ENCODE results near the gene ZIM2. TPM values are rescaled to one million over a fixed set of nuclear protein-coding genes. Genes with fewer than 3 reads are reported as not detected.

The ZIM2 gene
- total and polyA plus RNA-seq, 2 experiments from 2014 or later, result not detected

DNA sequence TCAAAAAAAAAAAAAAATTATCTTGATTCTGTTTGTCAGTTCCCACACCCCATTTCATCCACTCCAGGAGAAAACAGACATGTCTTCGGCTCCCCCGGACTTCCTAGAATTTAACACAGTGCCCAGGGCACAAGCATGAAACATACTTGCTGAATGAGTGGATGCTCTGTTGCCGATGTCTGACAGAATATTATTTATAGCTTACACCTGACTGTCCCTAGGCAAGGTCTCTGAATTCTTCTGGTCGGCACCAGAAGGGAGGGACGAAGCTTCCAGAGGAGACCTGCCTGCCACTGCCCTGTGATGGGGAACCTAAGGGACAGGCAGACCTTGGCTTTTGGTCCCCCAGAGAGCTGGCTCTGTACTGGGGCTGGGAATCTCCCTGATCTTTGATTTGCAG is 43.9 kb upstream of the ZIM2 start:
- Mint-ChIP-seq H3K4me3 (no peak overlapping the region), H3K9me3 (peaks cover 97% of the 10 kb centered on the region), H3K4me1 (no peaks in the 10 kb centered on the region), H3K36me3 (ENCODE audit: low read depth) (peaks cover 47% of the 10 kb centered on the region), H3K27ac (no peak overlapping the region), H3K27me3 (ENCODE audit: insufficient read depth, low read depth, poor library complexity) (peaks cover 8% of the 10 kb centered on the region)
- H2AFZ ChIP-seq, result no peak overlapping the region
- no peaks in the 10 kb centered on the region for H3K79me2 ChIP-seq (replicated peaks; ENCODE audit: insufficient read depth)
- ATAC-seq (no peak), DNase-seq (ENCODE audit: low spot score) (no peak)
- no peaks in the 10 kb centered on the region for H4K20me1 ChIP-seq (replicated peaks; ENCODE audit: insufficient read depth)
- H3K27me3 ChIP-seq (ENCODE audit: insufficient read depth), result no peaks in the 10 kb centered on the region
- no peaks in the 10 kb centered on the region for H3K9me2 ChIP-seq (ENCODE audit: insufficient read depth)
- peaks cover 20% of the 10 kb centered on the region; the same call in 1 of the 2 replicates for H3K36me3 ChIP-seq (ENCODE audit: insufficient read depth)
- no peaks in the 10 kb centered on the region for H3F3A ChIP-seq (replicated peaks; ENCODE audit: low read depth)
- no peak overlapping the region for H3K4me2 ChIP-seq
- no peak overlapping the region for H3K27ac ChIP-seq (ENCODE audit: low read depth)
- no peaks in the 10 kb centered on the region for H3K4me1 ChIP-seq (ENCODE audit: insufficient read depth)
- TF ChIP-seq, protein P1, sequence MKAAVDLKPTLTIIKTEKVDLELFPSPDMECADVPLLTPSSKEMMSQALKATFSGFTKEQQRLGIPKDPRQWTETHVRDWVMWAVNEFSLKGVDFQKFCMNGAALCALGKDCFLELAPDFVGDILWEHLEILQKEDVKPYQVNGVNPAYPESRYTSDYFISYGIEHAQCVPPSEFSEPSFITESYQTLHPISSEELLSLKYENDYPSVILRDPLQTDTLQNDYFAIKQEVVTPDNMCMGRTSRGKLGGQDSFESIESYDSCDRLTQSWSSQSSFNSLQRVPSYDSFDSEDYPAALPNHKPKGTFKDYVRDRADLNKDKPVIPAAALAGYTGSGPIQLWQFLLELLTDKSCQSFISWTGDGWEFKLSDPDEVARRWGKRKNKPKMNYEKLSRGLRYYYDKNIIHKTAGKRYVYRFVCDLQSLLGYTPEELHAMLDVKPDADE (IDR thresholded peaks at IDR 0.05), result no peak
- no peak for TF ChIP-seq NANOG (IDR thresholded peaks at IDR 0.05; ENCODE audit: borderline replicate concordance)
- no peak for TF ChIP-seq ZNF114 (CRISPR knock-in tag; IDR thresholded peaks at IDR 0.05)
- TF ChIP-seq, protein P2, sequence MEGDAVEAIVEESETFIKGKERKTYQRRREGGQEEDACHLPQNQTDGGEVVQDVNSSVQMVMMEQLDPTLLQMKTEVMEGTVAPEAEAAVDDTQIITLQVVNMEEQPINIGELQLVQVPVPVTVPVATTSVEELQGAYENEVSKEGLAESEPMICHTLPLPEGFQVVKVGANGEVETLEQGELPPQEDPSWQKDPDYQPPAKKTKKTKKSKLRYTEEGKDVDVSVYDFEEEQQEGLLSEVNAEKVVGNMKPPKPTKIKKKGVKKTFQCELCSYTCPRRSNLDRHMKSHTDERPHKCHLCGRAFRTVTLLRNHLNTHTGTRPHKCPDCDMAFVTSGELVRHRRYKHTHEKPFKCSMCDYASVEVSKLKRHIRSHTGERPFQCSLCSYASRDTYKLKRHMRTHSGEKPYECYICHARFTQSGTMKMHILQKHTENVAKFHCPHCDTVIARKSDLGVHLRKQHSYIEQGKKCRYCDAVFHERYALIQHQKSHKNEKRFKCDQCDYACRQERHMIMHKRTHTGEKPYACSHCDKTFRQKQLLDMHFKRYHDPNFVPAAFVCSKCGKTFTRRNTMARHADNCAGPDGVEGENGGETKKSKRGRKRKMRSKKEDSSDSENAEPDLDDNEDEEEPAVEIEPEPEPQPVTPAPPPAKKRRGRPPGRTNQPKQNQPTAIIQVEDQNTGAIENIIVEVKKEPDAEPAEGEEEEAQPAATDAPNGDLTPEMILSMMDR (conservative IDR thresholded peaks at IDR 0.05; ENCODE audit: low read depth in 2 of 2), result no peak
- TF ChIP-seq CREB1 (CRISPR knock-in tag; IDR thresholded peaks at IDR 0.05; ENCODE audit: low read depth), result no peak
- TF ChIP-seq, protein P3, sequence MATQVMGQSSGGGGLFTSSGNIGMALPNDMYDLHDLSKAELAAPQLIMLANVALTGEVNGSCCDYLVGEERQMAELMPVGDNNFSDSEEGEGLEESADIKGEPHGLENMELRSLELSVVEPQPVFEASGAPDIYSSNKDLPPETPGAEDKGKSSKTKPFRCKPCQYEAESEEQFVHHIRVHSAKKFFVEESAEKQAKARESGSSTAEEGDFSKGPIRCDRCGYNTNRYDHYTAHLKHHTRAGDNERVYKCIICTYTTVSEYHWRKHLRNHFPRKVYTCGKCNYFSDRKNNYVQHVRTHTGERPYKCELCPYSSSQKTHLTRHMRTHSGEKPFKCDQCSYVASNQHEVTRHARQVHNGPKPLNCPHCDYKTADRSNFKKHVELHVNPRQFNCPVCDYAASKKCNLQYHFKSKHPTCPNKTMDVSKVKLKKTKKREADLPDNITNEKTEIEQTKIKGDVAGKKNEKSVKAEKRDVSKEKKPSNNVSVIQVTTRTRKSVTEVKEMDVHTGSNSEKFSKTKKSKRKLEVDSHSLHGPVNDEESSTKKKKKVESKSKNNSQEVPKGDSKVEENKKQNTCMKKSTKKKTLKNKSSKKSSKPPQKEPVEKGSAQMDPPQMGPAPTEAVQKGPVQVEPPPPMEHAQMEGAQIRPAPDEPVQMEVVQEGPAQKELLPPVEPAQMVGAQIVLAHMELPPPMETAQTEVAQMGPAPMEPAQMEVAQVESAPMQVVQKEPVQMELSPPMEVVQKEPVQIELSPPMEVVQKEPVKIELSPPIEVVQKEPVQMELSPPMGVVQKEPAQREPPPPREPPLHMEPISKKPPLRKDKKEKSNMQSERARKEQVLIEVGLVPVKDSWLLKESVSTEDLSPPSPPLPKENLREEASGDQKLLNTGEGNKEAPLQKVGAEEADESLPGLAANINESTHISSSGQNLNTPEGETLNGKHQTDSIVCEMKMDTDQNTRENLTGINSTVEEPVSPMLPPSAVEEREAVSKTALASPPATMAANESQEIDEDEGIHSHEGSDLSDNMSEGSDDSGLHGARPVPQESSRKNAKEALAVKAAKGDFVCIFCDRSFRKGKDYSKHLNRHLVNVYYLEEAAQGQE (IDR thresholded peaks at IDR 0.05; ENCODE audit: unreplicated experiment), result no peak
- no peak for TF ChIP-seq JUNB (IDR thresholded peaks at IDR 0.05; ENCODE audit: unreplicated experiment)
- no peak for TF ChIP-seq STAT1 (IDR thresholded peaks at IDR 0.05; ENCODE audit: unreplicated experiment)
- TF ChIP-seq, protein P4, sequence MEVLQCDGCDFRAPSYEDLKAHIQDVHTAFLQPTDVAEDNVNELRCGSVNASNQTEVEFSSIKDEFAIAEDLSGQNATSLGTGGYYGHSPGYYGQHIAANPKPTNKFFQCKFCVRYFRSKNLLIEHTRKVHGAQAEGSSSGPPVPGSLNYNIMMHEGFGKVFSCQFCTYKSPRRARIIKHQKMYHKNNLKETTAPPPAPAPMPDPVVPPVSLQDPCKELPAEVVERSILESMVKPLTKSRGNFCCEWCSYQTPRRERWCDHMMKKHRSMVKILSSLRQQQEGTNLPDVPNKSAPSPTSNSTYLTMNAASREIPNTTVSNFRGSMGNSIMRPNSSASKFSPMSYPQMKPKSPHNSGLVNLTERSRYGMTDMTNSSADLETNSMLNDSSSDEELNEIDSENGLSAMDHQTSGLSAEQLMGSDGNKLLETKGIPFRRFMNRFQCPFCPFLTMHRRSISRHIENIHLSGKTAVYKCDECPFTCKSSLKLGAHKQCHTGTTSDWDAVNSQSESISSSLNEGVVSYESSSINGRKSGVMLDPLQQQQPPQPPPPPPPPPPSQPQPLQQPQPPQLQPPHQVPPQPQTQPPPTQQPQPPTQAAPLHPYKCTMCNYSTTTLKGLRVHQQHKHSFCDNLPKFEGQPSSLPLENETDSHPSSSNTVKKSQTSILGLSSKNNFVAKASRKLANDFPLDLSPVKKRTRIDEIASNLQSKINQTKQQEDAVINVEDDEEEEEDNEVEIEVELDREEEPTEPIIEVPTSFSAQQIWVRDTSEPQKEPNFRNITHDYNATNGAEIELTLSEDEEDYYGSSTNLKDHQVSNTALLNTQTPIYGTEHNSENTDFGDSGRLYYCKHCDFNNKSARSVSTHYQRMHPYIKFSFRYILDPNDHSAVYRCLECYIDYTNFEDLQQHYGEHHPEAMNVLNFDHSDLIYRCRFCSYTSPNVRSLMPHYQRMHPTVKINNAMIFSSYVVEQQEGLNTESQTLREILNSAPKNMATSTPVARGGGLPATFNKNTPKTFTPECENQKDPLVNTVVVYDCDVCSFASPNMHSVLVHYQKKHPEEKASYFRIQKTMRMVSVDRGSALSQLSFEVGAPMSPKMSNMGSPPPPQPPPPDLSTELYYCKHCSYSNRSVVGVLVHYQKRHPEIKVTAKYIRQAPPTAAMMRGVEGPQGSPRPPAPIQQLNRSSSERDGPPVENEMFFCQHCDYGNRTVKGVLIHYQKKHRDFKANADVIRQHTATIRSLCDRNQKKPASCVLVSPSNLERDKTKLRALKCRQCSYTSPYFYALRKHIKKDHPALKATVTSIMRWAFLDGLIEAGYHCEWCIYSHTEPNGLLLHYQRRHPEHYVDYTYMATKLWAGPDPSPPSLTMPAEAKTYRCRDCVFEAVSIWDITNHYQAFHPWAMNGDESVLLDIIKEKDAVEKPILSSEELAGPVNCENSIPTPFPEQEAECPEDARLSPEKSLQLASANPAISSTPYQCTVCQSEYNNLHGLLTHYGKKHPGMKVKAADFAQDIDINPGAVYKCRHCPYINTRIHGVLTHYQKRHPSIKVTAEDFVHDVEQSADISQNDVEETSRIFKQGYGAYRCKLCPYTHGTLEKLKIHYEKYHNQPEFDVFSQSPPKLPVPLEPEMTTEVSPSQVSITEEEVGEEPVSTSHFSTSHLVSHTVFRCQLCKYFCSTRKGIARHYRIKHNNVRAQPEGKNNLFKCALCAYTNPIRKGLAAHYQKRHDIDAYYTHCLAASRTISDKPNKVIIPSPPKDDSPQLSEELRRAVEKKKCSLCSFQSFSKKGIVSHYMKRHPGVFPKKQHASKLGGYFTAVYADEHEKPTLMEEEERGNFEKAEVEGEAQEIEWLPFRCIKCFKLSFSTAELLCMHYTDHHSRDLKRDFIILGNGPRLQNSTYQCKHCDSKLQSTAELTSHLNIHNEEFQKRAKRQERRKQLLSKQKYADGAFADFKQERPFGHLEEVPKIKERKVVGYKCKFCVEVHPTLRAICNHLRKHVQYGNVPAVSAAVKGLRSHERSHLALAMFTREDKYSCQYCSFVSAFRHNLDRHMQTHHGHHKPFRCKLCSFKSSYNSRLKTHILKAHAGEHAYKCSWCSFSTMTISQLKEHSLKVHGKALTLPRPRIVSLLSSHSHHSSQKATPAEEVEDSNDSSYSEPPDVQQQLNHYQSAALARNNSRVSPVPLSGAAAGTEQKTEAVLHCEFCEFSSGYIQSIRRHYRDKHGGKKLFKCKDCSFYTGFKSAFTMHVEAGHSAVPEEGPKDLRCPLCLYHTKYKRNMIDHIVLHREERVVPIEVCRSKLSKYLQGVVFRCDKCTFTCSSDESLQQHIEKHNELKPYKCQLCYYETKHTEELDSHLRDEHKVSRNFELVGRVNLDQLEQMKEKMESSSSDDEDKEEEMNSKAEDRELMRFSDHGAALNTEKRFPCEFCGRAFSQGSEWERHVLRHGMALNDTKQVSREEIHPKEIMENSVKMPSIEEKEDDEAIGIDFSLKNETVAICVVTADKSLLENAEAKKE (CRISPR knock-in tag; IDR thresholded peaks at IDR 0.05), result no peak
- TF ChIP-seq EZH2phosphoT487 (IDR thresholded peaks at IDR 0.05; ENCODE audit: unreplicated experiment), result no peak
- TF ChIP-seq EZH2 (IDR thresholded peaks at IDR 0.05; ENCODE audit: low read depth, unreplicated experiment), result no peak
- no peak for TF ChIP-seq POLR2AphosphoS5 (IDR thresholded peaks at IDR 0.05; ENCODE audit: low read depth)
- no peak for TF ChIP-seq ZNF331 (CRISPR knock-in tag; IDR thresholded peaks at IDR 0.05; ENCODE audit: low read depth)
- H3K4me3 ChIP-seq, result no peak overlapping the region
